Activated CD8-positive, alpha-beta memory T cell treated with anti-CD3 and anti-CD28 coated beads for 48 hours (primary cell): ENCODE measurements around the gene C2CD2.
"Not testable (repeated sequence)": the region's sequence is repeated elsewhere in the genome, so short reads cannot be mapped to it uniquely, and the experiment has no call there.

Experiments
- DNase-seq, 3 experiments: peaks; one replicate each; pipeline ENCODE4 v3.0.0-alpha.2; 2020; ENCODE audit warnings: low read depth in 2 of 3, low spot score in 2 of 3

C2CD2 gene

GRCh38 chr21:41975391-41976272 lies 21.8 kb upstream of the C2CD2 start:
- DNase-seq, result no peak

- DNase-seq, result no peak
Measured at GRCh38 chr21:41974752-41975053, 20.9 kb upstream of the C2CD2 start.

GRCh38 chr21:41973861-41974751 lies 20.3 kb upstream of the C2CD2 start:
- DNase-seq, result no peak

- DNase-seq, result no peak
Measured at GRCh38 chr21:41973427-41973831, 19.6 kb upstream of the C2CD2 start.

GRCh38 chr21:41972511-41973205 lies 18.8 kb upstream of the C2CD2 start:
- DNase-seq, result no peak

GRCh38 chr21:41971891-41972290 lies 18.1 kb upstream of the C2CD2 start:
- DNase-seq, result no peak

GRCh38 chr21:41970751-41971653 lies 17.2 kb upstream of the C2CD2 start:
- no peak for DNase-seq

- DNase-seq, result no peak
Measured at GRCh38 chr21:41970106-41970391, 16.2 kb upstream of the C2CD2 start.

GRCh38 chr21:41967708-41968107 lies 13.9 kb upstream of the C2CD2 start:
- DNase-seq, result no peak

GRCh38 chr21:41966872-41967621 lies 13.2 kb upstream of the C2CD2 start:
- DNase-seq, result no peak

- no peak for DNase-seq
Measured at GRCh38 chr21:41966041-41966833, 12.4 kb upstream of the C2CD2 start.

GRCh38 chr21:41965461-41966013 lies 11.7 kb upstream of the C2CD2 start:
- no peak for DNase-seq

GRCh38 chr21:41965045-41965444 lies 11.2 kb upstream of the C2CD2 start:
- DNase-seq, result no peak

- no peak for DNase-seq
Measured at GRCh38 chr21:41964171-41964570, 10.4 kb upstream of the C2CD2 start.

GRCh38 chr21:41962425-41962966 lies 8.7 kb upstream of the C2CD2 start:
- DNase-seq, result no peak

GRCh38 chr21:41961753-41962152 lies 7.9 kb upstream of the C2CD2 start:
- no peak for DNase-seq

- no peak for DNase-seq
Measured at GRCh38 chr21:41961282-41961701, 7.5 kb upstream of the C2CD2 start.

GRCh38 chr21:41960386-41960785 lies 6.6 kb upstream of the C2CD2 start:
- DNase-seq, result no peak

GRCh38 chr21:41959697-41960096 lies 5.9 kb upstream of the C2CD2 start:
- DNase-seq, result not testable (repeated sequence)
